Hair follicle dermal papilla cell (primary cell): ENCODE results near the gene EIF5A2. TPM values are rescaled to one million over a fixed set of nuclear protein-coding genes. Genes with fewer than 3 reads are reported as not detected.

Experiments used
- total RNA-seq: library from RNA; depleted of rRNA; stranded (reverse); fragments of >200 nt; gene quantifications from 2 replicates; pipeline ENCODE4 v1.2.3, GENCODE V29; 2012

The EIF5A2 gene
- total RNA-seq = 12.5 and 13.8 TPM in 2 replicates

GRCh38 chr3:170908235-170909116 is at the start of gene EIF5A2:
Gene EIF5A2 (minus strand): TSS chr3:170908637. CDS start chr3:170907806, 831 bp downstream.

GRCh38 chr3:170869645-170870593 is 38.5 kb downstream of the EIF5A2 start, which contains the start of gene RPL22L1:
Gene RPL22L1 (minus strand): TSS chr3:170870195. CDS start chr3:170870167, 28 bp downstream.

Other genes starting within 250 kb of the EIF5A2 start
- gene RPL22L1, start 38.4 kb downstream of the EIF5A2 start, total RNA-seq = 48.2 and 84.0 TPM in 2 replicates
- gene SLC2A2, start 118.1 kb upstream of the EIF5A2 start, total RNA-seq = under 0.01 TPM in 1 of 2 replicates, not detected in the other